Stimulated activated CD4-positive, alpha-beta T cell treated with anti-CD3 and anti-CD28 coated beads, Interleukin-4, amount 100 ng/mL, for 48 hours (primary cell): ENCODE data around the gene TTLL5.
"Not testable (repeated sequence)": the region's sequence is repeated elsewhere in the genome, so short reads cannot be mapped to it uniquely, and the experiment has no call there.

Experiments used
- DNase-seq, 2 donors: peaks; one replicate each; pipeline ENCODE4 v3.0.0-alpha.2; 2020; ENCODE audit warnings: low read depth in 2 of 2

The TTLL5 gene

DNA sequence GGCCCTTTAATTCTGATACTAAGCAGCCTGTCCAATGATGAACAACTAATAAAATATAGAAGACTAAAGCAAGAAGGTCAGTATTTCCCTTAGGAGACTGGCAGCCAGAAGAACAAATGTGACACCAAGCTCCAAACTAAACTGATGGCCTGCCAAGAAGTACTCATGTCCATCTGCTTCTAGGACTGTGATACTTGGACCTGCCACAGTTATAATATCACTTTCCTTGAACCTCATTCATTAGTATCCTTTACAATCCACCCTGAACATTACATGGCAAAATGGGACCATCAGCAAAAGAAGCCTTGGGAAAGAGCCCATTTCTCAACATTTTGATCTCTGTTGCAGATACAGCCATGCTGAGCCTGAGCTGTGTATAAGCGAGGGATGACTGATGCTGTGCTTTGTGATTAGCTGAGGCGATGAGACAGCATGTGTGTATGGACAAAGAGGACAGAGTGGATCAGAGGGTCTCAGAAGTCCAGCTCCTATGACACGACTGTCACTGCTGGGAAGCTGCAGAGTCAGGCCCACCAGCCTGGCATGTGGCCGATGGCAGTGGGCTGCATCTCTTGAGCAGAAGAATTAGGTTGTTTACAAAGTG is 246.8 kb downstream of the TTLL5 start:
- DNase-seq, result no peak

GRCh38 chr14:75909630-75910029 is 248.6 kb downstream of the TTLL5 start:
- no peak for DNase-seq

DNA sequence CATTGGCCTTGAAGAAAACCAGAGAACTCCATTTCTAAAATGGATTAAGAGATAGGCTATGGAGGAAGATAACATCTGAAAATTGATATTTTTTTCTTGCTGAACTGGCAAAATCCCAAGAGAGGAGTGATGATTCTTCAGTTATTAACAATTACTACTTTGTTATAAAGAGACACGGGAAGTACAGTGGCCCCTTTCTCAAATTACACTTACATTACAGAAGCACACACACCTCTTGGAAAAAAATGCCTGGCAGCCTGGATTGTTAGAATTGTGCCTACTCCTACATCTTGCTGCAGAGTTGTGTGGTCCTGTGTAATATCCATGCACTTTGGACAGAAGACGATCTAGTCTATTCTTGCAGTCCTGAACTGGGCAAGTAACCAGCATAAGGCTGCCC is 249.0 kb downstream of the TTLL5 start:
- no peak for DNase-seq

GRCh38 chr14:75911883-75912282 is 250.8 kb downstream of the TTLL5 start:
- no peak for DNase-seq

DNA sequence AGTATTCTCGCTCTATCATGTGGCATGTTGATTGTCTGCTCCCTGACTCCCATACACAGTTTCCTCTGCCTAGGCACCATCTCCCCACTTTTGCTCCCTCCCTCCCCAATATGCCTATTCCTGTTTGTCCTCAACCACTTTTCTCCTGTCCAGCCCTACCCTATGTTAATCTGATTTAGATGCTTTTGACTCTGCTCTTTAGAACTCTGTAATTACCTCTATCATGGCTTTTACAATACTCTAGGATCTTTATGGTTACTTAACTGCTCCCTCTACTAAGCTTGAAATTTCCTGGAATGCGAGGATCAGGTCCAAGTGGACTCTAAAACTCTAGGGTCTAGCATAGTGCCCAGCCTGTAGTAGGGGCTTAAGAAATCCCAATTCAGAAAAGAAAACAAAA is 252.1 kb downstream of the TTLL5 start:
- DNase-seq, result no peak

DNA sequence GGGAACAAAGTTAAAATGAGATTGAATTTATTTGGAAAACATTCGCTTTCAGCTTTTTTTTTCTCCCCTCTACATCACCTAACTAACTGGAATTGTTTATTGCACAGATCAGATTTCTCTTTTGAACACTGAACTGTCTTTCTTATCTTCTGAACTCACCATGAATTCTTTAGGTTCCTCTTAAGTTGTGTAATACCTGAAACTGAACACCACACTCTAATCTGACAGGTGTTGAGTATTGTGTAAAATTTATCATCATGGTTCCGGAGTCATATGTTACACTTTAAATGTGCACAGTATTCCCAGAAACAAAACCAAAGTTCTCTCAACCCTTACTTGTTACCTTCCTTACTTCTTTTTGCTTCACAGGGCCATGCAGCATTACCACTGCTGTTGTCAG is 254.0 kb downstream of the TTLL5 start:
- DNase-seq, result no peak

DNA sequence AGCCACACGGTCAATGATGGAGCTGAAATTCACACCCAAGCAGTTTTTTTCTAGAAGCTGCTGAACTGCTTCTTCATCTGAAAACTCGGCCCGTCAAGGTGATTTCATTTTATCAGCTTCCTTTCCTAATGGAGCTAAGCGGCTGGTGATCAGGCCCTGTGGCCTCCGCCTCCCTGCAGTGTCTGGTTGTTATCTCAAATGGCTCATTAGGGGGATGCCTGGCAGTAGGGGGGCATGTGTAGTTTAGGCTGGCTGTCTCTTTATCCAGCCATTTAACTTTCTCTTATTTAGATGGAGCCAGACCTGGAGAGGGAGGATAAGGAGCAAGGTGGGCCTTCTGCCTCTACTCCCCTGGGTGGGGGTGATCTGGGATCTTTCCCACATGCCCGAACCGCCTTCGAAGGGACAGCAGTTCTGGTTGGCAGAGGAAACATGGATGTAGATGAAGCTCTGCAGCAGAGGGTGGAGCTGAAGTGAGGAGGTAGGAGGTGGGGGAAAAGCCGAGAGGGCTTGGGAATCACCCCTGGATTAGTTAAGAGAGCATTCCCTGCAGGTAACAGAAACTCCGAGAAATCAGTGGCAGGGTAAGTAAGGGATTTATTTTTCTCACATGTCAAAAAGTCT is 256.4 kb downstream of the TTLL5 start:
- DNase-seq, result no peak

GRCh38 chr14:75917946-75918335 is 256.9 kb downstream of the TTLL5 start:
- no peak for DNase-seq

- DNase-seq, result not testable (repeated sequence)
These were observed 259.4 kb downstream of the TTLL5 start for GRCh38 chr14:75920421-75920820.

DNA sequence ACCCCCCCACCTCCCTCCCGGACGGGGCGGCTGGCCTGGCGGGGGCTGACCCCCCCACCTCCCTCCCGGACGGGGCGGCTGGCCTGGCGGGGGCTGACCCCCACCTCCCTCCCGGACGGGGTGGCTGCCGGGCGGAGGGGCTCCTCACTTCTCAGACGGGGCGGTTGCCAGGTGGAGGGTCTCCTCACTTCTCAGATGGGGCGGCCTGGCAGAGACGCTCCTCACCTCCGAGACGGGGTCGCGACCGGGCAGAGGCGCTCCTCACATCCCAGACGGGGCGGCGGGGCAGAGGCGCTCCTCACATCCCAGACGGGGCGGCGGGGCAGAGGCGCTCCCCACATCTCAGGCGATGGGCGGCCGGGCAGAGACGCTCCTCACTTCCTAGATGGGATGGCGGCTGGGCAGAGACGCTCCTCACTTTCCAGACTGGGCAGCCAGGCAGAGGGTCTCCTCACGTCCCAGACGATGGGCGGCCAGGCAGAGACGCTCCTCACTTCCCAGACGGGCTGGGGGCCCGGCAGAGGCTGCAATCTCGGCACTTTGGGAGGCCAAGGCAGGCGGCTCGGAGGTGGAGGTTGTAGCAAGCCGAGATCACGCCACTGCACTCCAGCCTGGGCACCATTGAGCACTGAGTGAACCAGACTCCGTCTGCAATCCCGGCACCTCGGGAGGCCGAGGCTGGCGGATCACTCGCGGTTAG is 264.2 kb downstream of the TTLL5 start:
- not testable (repeated sequence) for DNase-seq

GRCh38 chr14:75926431-75927115 is 265.5 kb downstream of the TTLL5 start:
- no peak for DNase-seq

DNA sequence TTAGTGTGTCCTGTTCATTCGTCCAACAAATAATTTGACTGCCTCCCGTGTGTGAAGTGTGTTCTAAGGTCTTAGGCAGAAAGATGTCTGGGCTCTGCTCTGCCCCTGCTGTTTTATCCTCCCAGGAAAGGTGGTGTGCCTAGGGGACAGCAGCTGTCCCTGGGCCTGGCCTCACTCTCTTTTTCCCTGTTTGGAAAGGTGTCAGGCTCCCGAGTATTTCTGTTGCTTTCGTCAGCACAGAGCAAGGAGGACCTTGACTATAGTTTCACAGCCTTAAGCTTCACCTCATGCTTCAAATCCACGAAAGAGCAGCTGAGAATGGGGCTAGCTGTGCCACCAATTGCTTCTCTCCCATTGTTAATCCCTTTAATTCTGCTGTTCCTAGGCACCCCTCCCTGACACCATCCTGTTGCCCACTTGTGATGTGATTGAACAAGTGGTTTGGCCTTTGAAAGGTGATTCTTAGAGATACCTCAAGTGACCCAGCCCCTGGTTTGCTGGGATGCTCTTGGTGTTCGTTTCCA is 266.6 kb downstream of the TTLL5 start:
- DNase-seq, result no peak

DNA sequence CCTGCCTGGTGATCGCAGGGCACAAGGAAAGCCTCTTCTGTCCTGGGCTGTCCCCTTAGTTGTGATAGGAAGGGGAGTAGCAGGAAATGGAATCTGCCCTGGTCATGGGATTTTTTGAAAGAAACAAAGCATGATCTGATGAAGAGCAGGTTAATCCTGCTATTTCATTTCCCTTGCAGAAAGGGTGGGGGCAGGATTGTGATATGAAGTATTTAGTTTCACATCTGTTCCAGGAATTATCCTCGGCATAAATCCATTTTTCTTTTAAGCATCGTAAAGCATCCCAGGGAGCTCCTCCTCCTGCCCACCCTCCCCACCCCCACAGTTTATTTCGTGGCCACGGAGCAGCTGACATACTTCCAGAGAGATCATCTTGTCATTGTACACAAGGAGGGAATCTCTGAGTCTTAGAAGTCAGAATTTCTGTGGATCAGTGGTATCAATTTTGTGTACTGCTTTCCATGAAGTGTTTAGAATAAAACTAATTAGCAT is 267.7 kb downstream of the TTLL5 start:
- DNase-seq, result no peak

- DNase-seq, result no peak
These were observed 272.8 kb downstream of the TTLL5 start for GRCh38 chr14:75933712-75934296.

DNA sequence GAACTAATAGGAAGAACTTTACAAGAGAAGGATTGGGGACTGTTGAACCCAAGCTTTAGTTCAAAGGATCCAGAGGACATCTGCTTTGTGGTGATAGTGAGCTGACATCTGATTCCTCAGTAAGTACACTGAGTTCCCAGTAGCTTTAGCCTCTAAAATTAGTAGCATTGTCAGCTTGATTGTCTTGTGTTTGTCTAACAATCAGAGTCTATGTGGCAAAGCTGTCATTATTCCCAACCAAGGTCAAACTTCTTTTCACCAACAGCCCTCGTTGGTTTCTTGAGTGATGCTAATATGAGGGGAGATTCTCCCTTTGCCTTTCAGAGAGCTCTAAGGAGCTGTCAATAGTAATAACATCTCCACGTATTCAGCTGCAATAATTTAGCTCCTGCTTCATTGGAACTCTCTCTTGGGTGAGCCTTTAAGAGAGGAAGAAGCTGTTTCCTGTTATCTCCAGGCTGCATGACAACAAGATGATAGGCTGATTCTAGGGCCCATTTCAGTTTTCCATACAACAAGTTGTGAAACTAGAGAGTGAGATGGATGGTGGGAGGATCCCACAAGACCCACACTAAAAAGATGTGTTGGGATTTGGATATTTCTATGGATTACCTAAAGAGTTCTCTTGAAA is 274.1 kb downstream of the TTLL5 start:
- no peak for DNase-seq

- DNase-seq, result no peak
These were observed 278.2 kb downstream of the TTLL5 start for GRCh38 chr14:75939200-75939599.

DNA sequence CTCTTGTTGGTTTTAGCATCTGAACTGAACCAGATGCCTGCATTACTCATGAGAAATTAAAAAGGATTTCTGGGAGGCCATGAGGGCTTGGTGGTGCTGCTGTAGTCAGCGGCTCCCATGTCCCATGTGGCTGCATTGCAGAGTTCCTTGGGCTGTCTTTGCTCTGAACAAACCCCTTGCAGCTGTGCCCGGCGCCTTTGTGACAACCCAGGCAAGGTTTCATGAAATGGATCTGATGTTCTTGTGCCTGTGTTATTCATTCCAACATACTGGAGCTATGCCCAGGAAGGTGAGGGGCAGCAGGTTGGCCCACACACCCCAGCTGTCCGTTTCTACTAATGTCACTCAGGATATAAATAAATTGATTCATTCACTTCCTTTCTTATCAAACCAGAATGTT is 280.0 kb downstream of the TTLL5 start:
- no peak for DNase-seq

GRCh38 chr14:75944607-75945241 is 283.7 kb downstream of the TTLL5 start:
- no peak for DNase-seq

- no peak for DNase-seq
These were observed 285.7 kb downstream of the TTLL5 start for GRCh38 chr14:75946785-75947184.

DNA sequence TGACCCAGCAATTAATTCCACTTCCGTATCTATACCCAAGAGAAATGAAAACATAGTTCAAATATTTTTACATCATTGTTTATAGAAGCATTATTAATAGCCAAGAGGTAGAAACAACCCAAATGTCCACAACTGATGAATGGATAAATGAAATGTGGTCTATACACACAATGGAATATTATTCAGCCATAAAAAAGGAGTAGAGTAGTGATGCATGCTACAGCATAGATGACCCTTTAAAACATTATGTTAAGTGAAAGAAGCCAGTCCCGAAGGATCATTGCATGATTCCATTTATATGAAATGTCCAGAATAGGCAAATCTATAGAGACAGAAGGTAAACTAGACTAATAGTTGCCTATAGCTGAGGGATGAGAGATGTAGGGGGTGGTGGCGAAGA is 291.4 kb downstream of the TTLL5 start:
- no peak for DNase-seq

DNA sequence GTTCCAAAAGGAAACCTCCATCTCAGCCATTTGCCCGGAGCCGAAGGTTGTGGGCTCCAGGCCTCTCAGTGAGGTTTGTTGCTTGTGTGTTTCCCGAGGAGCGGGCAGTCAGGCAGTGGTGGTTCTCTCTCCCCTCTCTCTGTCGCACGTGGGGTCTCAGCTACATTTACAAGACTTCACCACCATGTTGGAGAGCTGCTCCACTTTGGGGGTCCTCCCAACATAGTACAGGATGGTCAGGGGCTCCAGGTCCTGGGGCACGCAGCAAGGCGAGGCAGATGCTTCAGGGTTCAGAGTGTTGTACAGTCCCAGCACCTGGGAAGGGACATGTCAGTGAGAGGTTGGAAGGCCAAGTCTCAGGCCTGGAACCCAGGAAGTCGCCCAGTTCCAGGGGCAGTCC is 298.0 kb downstream of the TTLL5 start:
- DNase-seq, result no peak
